GM23338 (cell line): ENCODE data around the gene FOXN1. TPM values are rescaled to one million over a fixed set of nuclear protein-coding genes. Genes with fewer than 3 reads are reported as not detected.
A peak's percentile ranks its signal among the peaks of the same experiment; 100 is the strongest.

ENCODE experiments used
- ATAC-seq: fragments of 200-7000 bp; cut with Tn5 transposase; 3 replicates; pipeline ENCODE4 v1.9.1; 2020
- DNase-seq: peaks from one replicate; pipeline ENCODE4 v3.0.0-alpha.2; 2015; ENCODE audit warnings: low spot score
- H2AFZ ChIP-seq: fragments of 200-600 bp; sonication (generic); 2 replicates; pipeline ENCODE4 v1.8.0; 2016; ENCODE audit warnings: antibody characterized with exemption, mild to moderate bottlenecking, moderate library complexity
- H3F3A ChIP-seq: fragments of 200-600 bp; sonication (generic); replicated peaks from 2 replicates; pipeline ENCODE4 v1.8.0; 2017; ENCODE audit warnings: antibody characterized with exemption, mixed run types, low read depth
- H3K27ac ChIP-seq: fragments of 200-600 bp; sonication (generic); 2 replicates; pipeline ENCODE4 v1.6.1; 2016; ENCODE audit warnings: low read depth
- H3K27me3 ChIP-seq: fragments of 200-600 bp; sonication (generic); 2 replicates; pipeline ENCODE4 v1.8.0; 2016; ENCODE audit warnings: mild to moderate bottlenecking, mixed run types, moderate library complexity; ENCODE audit not compliant: insufficient read depth
- H3K36me3 ChIP-seq: fragments of 200-600 bp; sonication (generic); 2 replicates; pipeline ENCODE4 v1.8.0; 2016; ENCODE audit warnings: mild to moderate bottlenecking; ENCODE audit not compliant: insufficient read depth
- H3K4me1 ChIP-seq: fragments of 200-600 bp; sonication (generic); 2 replicates; pipeline ENCODE4 v1.8.0; 2016; ENCODE audit warnings: mild to moderate bottlenecking, moderate library complexity; ENCODE audit not compliant: insufficient read depth
- H3K4me2 ChIP-seq: fragments of 200-600 bp; sonication (generic); 2 replicates; pipeline ENCODE4 v1.7.1; 2017; ENCODE audit warnings: mixed run types
- H3K4me3 ChIP-seq: fragments of 200-600 bp; sonication (generic); 2 replicates; pipeline ENCODE4 v1.6.1; 2016; ENCODE audit warnings: mixed run types
- H3K79me2 ChIP-seq: fragments of 200-600 bp; sonication (generic); replicated peaks from 2 replicates; pipeline ENCODE4 v1.8.0; 2017; ENCODE audit warnings: mild to moderate bottlenecking; ENCODE audit not compliant: insufficient read depth
- H3K9me2 ChIP-seq: fragments of 200-600 bp; sonication (generic); 2 replicates; pipeline ENCODE4 v1.8.0; 2017; ENCODE audit not compliant: insufficient read depth
- H4K20me1 ChIP-seq: fragments of 200-600 bp; sonication (generic); replicated peaks from 2 replicates; pipeline ENCODE4 v1.8.0; 2017; ENCODE audit warnings: mild to moderate bottlenecking; ENCODE audit not compliant: insufficient read depth
- H3K27ac Mint-ChIP-seq: 2 replicates; pipeline ENCODE4 v1.8.0; 2020; ENCODE audit warnings: inconsistent platforms, mild to moderate bottlenecking, moderate library complexity, mixed read lengths
- H3K27me3 Mint-ChIP-seq: 3 replicates; pipeline ENCODE4 v1.8.0; 2022; ENCODE audit warnings: low read depth, mild to moderate bottlenecking, moderate library complexity, mixed read lengths, inconsistent platforms; ENCODE audit not compliant: insufficient read depth, poor library complexity
- H3K36me3 Mint-ChIP-seq: 3 replicates; pipeline ENCODE4 v1.8.0; 2021; ENCODE audit warnings: low read depth, mild to moderate bottlenecking, inconsistent platforms, moderate library complexity, mixed read lengths
- H3K4me1 Mint-ChIP-seq: 3 replicates; pipeline ENCODE4 v1.8.0; 2020; ENCODE audit warnings: mild to moderate bottlenecking, inconsistent platforms, mixed read lengths
- H3K4me3 Mint-ChIP-seq: 3 replicates; pipeline ENCODE4 v1.8.0; 2021; ENCODE audit warnings: moderate library complexity, mild to moderate bottlenecking, inconsistent platforms, mixed read lengths
- H3K9me3 Mint-ChIP-seq: 3 replicates; pipeline ENCODE4 v1.8.0; 2020; ENCODE audit warnings: moderate library complexity, mild to moderate bottlenecking, inconsistent platforms, mixed read lengths
- EZH2 ChIP-seq: fragments of 200-600 bp; sonication (generic); IDR thresholded peaks from one replicate; pipeline ENCODE4 v1.8.0; 2017; ENCODE audit warnings: antibody characterized with exemption, mild to moderate bottlenecking, low read depth; ENCODE audit not compliant: unreplicated experiment
- EZH2phosphoT487 ChIP-seq: fragments of 200-600 bp; sonication (generic); IDR thresholded peaks from one replicate; pipeline ENCODE4 v1.8.1; 2018; ENCODE audit warnings: antibody characterized with exemption; ENCODE audit not compliant: unreplicated experiment
- JUNB ChIP-seq: IDR thresholded peaks from one replicate; pipeline ENCODE4 v1.6.1; 2016; ENCODE audit warnings: antibody characterized with exemption; ENCODE audit not compliant: unreplicated experiment
- NANOG ChIP-seq: IDR thresholded peaks from 2 replicates; pipeline ENCODE4 v1.6.1; 2016; ENCODE audit warnings: antibody characterized with exemption, borderline replicate concordance
- POLR2AphosphoS5 ChIP-seq: IDR thresholded peaks from 2 replicates; pipeline ENCODE4 v1.6.1; 2016; ENCODE audit warnings: antibody characterized with exemption, low read depth
- REST ChIP-seq: IDR thresholded peaks from one replicate; pipeline ENCODE4 v1.6.1; 2018; ENCODE audit warnings: antibody characterized with exemption; ENCODE audit not compliant: unreplicated experiment
- STAT1 ChIP-seq: IDR thresholded peaks from one replicate; pipeline ENCODE4 v1.6.1; 2016; ENCODE audit warnings: antibody characterized with exemption; ENCODE audit not compliant: unreplicated experiment
- ZNF114 ChIP-seq: fragments of 250-450 bp; sonication (Bioruptor Pico); IDR thresholded peaks from 2 replicates; pipeline ENCODE4 v1.5.0; 2020; ENCODE audit warnings: mild to moderate bottlenecking, moderate library complexity
- ZNF331 ChIP-seq: fragments of 250-450 bp; sonication (Bioruptor Pico); IDR thresholded peaks from 2 replicates; pipeline ENCODE4 v1.5.0; 2020; ENCODE audit warnings: low read depth, mild to moderate bottlenecking, moderate library complexity
- polyA plus RNA-seq: library from polyadenylated mRNA; unstranded; fragments of >200 nt; fragmentation: Nextera tagmentation; extraction: Ambion mirVana; gene quantifications from 2 replicates; pipeline ENCODE4 v1.2.1, GENCODE V29; 2016
- total RNA-seq: library from RNA; depleted of rRNA; stranded (reverse); fragments of >200 nt; shearing (Covaris generic); gene quantifications from 2 replicates; pipeline ENCODE4 v1.2.3, GENCODE V29; 2014
- TF ChIP-seq, protein P1 (sequence below), 2 experiments: fragments of 200-600 bp in 1 of 2; sonication (generic) in 1 of 2; conservative IDR thresholded peaks; 2 replicates each; pipeline versions ENCODE4 v1.5.1 to v1.6.1; 2016 to 2017; ENCODE audit warnings: antibody characterized with exemption in 2 of 2, low read depth in 2 of 2, mild to moderate bottlenecking in 2 of 2, moderate library complexity in 1 of 2
- TF ChIP-seq, protein P2 (sequence below): IDR thresholded peaks from 2 replicates; pipeline ENCODE4 v1.6.1; 2016; ENCODE audit warnings: antibody characterized with exemption

FOXN1 gene
- total and polyA plus RNA-seq, 2 experiments from 2014 or later, result not detected

DNA sequence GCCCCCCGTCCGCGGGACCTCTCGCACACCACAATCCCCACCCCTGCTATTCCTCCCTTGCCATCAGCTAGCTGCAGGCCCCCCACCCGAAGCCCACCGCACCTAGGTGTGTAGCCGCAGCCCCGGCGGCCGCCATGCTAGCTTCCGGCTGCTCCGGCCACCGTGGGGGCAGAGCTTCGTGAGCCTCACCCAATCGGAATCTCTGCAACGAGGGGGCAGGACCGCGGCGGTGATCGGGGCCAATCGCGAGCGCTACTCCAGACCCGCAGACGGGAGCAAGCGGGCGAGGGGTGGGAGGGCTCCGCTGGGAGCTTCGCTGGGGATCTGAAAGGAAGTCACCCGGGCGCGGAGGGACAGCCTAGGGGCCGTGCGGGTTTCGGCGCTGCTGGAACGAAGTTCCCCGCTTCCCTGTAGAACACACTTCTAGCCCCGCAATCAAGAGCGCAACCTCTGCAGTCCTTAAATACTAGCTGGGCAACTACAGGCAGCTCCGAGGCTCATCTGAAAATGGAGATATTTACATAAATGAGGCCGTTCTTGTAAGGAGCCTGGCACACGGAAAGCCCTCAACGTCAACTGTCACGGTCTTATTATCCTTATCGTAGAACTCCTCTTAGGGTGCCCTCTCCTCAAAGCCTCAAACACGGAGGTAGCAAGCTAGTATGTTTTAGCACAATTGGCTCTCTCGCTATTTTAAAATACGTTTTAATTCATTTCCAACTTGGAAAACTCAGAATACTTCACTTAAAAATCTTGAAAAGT lies 65.4 kb downstream of the FOXN1 start, which contains the start of gene PIGS:
Gene PIGS (minus strand): TSS at position 164 of the 762 bp plus-strand sequence. CDS start 28 bp downstream, at position 136.
- 0 out of 2 replicates have a peak within 1 kb of the TSS, but pooled peaks have one; percentile 69 for H3K27ac ChIP-seq
- H3K4me1 Mint-ChIP-seq, result peaks cover 27% of the 10 kb centered on the region
- peak; percentile 2 for TF ChIP-seq REST
- TF ChIP-seq EZH2phosphoT487, result no peak
- TF ChIP-seq, protein P1, sequence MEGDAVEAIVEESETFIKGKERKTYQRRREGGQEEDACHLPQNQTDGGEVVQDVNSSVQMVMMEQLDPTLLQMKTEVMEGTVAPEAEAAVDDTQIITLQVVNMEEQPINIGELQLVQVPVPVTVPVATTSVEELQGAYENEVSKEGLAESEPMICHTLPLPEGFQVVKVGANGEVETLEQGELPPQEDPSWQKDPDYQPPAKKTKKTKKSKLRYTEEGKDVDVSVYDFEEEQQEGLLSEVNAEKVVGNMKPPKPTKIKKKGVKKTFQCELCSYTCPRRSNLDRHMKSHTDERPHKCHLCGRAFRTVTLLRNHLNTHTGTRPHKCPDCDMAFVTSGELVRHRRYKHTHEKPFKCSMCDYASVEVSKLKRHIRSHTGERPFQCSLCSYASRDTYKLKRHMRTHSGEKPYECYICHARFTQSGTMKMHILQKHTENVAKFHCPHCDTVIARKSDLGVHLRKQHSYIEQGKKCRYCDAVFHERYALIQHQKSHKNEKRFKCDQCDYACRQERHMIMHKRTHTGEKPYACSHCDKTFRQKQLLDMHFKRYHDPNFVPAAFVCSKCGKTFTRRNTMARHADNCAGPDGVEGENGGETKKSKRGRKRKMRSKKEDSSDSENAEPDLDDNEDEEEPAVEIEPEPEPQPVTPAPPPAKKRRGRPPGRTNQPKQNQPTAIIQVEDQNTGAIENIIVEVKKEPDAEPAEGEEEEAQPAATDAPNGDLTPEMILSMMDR (conservative IDR thresholded peaks at IDR 0.05; ENCODE audit: low read depth in 2 of 2), result no peak
- TF ChIP-seq ZNF114 (CRISPR knock-in tag), result no peak
- no peak for TF ChIP-seq EZH2
- TF ChIP-seq, protein P2, sequence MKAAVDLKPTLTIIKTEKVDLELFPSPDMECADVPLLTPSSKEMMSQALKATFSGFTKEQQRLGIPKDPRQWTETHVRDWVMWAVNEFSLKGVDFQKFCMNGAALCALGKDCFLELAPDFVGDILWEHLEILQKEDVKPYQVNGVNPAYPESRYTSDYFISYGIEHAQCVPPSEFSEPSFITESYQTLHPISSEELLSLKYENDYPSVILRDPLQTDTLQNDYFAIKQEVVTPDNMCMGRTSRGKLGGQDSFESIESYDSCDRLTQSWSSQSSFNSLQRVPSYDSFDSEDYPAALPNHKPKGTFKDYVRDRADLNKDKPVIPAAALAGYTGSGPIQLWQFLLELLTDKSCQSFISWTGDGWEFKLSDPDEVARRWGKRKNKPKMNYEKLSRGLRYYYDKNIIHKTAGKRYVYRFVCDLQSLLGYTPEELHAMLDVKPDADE, result peak; percentile 53; the same call in 1 of the 2 replicates
- TF ChIP-seq POLR2AphosphoS5, result peak; percentile 89
- no peak for TF ChIP-seq STAT1
- TF ChIP-seq NANOG, result no peak
- TF ChIP-seq JUNB, result no peak
- no peak for TF ChIP-seq ZNF331 (CRISPR knock-in tag)

More for the DNA sequence above, 65.4 kb downstream of the FOXN1 start, which contains the start of gene PIGS:
- H3K4me3 Mint-ChIP-seq, result peak within 1 kb of the TSS; percentile 97
- H3K9me2 ChIP-seq, result no peaks in the 10 kb centered on the region
- peaks cover 24% of the 10 kb centered on the region for H3K4me1 ChIP-seq
- H3F3A ChIP-seq, result peaks cover 4% of the 10 kb centered on the region; the same call in 1 of the 2 replicates
- H3K9me3 Mint-ChIP-seq, result no peaks in the 10 kb centered on the region
- H3K79me2 ChIP-seq, result peaks cover 37% of the 10 kb centered on the region
- H2AFZ ChIP-seq, result peak within 1 kb of the TSS; percentile 99
- peak within 1 kb of the TSS; percentile 90 for H3K27ac Mint-ChIP-seq
- H4K20me1 ChIP-seq, result peaks cover 3% of the 10 kb centered on the region
- H3K4me3 ChIP-seq, result peak within 1 kb of the TSS; percentile 95
- peak; percentile 96 for ATAC-seq
- peaks cover 17% of the 10 kb centered on the region for H3K27me3 Mint-ChIP-seq
- H3K36me3 Mint-ChIP-seq, result peaks cover 11% of the 10 kb centered on the region; the same call in 1 of the 3 replicates
- DNase-seq, result peak; percentile 98
- no peaks in the 10 kb centered on the region; the same call in none of the 2 replicates for H3K36me3 ChIP-seq
- peaks cover 4% of the 10 kb centered on the region; the same call in 1 of the 2 replicates for H3K27me3 ChIP-seq
- H3K4me2 ChIP-seq, result peak within 1 kb of the TSS; percentile 97
